HG03025 (cell line): Measurements from ENCODE around the gene PAK1IP1.
A peak's percentile ranks its signal among the peaks of the same experiment; 100 is the strongest.
"Not testable (repeated sequence)": the region's sequence is repeated elsewhere in the genome, so short reads cannot be mapped to it uniquely, and the experiment has no call there.

ENCODE experiments used
- ATAC-seq: cut with Tn5 transposase; IDR thresholded peaks from one replicate; pipeline ENCODE4 v1.9.1; 2021; ENCODE audit warnings: mild to moderate bottlenecking, moderate library complexity; ENCODE audit not compliant: unreplicated experiment, low FRiP score

Gene PAK1IP1

GRCh38 chr6:10694302-10695085 lies at the start of gene PAK1IP1, which contains the start of gene C6orf52:
PAK1IP1 (plus strand) TSS chr6:10694972; CDS start chr6:10694986, 14 bp downstream.
C6orf52 (minus strand) TSS chr6:10694616; CDS start chr6:10687550, 7,066 bp downstream.
- ATAC-seq: peak; percentile 97

GRCh38 chr6:10655508-10656055 lies 39.2 kb upstream of the PAK1IP1 start:
- no peak for ATAC-seq

- no peak for ATAC-seq
These were observed 35.7 kb upstream of the PAK1IP1 start for GRCh38 chr6:10658910-10659698.

DNA sequence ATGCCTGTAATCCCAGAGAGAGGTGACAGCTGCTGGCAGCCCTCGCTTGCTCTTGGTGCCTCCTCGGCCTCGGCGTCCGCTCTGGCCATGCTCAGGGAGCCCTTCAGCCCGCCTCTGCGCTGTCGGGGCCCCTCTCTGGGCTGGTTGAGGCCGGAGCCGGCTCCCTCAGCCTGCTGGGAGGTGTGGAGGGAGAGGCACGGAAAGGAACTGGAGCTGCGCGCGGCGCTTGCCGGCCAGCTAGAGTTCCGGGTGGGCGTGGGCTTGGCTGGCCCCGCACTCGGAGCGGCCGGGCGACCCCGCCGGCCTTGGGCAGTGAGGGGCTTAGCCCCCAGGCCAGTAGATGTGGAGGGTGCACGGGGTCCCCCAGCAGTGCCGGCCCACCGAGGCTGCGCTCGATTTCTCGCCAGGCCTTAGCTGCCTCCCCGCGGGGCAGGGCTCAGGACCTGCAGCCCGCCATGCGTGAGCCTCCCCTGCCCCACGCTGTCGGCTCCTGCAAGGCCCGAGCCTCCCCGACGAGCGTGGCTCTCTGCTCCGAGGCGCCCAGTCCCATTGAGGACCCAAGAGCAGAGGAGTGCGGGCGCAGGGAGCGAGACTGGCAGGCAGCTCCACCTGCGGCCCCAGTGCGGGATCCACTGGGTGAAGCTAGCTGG lies 34.9 kb upstream of the PAK1IP1 start:
- no peak for ATAC-seq

DNA sequence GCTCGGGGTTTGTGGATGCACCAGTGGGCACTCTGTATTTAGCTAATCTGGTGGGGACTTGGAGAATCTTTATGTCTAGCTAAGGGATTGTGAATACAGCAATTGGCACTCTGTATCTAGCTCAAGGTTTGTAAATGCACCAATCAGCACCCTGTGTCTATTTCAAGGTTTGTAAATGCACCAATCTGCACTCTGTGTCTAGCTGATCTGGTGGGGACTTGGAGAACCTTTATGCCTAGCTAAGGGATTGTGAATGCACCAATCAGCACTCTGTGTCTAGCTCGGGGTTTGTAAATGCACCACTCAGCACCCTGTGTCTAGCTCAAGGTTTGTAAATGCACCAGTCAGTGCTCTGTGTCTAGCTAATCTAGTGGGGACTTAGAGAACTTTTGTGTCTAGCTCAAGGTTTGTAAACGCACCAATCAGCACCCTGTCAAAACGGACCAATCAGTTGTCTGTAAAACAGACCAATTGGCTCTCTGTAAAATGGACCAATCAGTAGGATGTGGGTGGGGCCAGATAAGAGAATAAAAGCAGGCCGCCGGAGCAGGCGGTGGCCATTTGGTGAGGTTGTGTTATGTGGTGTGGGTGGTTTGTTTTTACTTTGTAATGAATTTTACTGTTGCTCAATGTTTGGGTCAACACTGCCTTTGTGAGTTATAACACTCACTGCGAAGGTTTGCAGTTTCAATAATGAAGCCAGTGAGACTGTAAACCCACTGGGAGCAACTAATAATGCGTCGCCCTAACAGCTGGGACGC lies 34.2 kb upstream of the PAK1IP1 start:
- ATAC-seq: not testable (repeated sequence)

DNA sequence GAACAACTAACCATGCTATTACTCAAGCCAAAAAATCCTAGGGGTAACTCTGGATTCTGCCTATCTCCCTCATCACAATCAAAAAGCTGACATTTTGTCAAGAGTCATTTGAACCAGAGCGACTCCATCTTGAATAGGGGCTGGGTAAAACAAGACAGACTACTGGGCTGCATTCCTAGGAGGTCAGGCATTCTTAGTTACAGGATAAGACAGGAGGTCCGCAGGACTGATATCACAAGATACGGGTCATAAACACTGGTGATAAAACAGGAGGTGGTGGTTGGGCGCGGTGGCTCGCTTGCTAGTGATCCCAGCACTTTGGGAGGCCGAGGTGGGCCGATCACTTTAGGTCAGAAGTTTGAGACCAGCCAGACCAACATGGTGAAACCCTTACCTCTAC lies 32.6 kb upstream of the PAK1IP1 start:
- ATAC-seq: no peak

DNA sequence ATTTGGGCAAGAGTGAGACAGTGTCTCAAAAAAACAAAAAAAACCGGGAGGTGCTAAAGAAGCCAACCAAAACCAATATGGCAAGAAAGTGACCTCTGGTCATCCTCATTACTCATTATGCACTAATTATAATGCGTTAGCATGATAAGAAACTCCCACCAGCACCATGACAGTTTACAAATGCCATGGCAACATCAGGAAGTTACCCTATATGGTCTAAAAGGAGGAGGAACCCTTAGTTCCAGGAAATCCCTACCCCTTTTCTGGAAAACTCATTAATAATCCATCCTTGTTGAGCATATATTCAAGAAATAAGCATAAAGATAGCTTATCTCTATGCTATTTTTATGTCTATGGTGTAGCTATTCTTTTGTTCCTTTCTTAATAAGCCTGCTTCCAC lies 32.0 kb upstream of the PAK1IP1 start:
- ATAC-seq: no peak

- not testable (repeated sequence) for ATAC-seq
These were observed 29.2 kb upstream of the PAK1IP1 start for GRCh38 chr6:10665595-10665994.

DNA sequence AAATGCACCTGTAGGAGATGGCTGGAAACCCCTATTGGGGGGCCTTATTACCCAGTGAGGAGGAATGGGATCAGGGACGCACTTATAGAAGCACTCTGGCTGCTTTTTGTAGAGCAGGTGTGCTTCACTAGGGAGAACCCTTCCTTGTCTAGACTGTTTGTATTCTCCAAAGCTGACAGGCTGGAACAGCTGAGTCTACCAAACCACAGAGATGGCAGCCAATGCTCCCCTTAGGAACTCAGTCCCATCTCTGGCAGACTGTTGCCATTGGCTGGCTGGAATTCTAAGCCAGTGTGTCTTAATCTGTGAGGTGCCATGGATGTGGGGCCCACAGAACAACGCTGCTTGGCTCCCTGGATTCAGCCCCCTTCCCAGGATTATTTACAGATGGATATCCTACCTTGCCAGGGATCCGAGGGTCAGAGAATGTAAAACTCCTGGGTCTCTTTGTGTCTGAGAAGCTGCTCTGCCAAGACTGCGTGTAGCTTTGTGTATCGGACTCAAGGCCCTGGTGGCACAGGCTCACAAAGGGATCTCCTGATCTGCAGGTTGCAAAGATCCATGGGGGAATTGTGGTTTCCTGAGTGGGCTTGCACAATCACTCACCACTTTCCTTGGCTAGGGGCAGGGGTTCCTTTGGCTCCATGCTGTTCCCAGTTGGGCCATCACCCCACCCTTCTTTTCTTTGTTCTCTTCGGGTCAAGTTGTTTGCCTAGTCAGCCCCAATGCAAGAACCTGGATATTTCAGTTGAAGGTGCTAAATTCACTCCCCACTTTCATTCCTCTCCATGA lies 26.4 kb upstream of the PAK1IP1 start:
- ATAC-seq: no peak

DNA sequence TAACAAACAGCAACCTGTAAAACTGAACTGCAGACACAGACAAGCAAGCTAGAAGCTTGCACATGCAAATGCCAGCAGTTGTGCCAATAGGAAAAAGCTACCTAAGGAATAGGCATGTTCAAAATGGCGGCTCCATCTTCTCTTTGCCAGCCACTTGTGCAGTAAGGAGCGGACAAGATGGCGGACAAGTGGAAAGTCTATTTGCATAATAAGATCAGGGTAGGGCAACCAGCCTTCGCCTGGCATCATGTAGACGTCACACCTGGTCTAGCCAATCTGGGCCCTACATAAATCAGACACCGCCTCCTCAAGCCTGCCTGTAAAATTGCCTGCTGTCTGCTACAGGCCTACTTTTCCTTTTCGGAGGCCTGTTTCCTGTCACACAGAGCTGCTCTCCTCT lies 18.4 kb upstream of the PAK1IP1 start:
- ATAC-seq: no peak

GRCh38 chr6:10678456-10678855 lies 16.3 kb upstream of the PAK1IP1 start:
- ATAC-seq: no peak

DNA sequence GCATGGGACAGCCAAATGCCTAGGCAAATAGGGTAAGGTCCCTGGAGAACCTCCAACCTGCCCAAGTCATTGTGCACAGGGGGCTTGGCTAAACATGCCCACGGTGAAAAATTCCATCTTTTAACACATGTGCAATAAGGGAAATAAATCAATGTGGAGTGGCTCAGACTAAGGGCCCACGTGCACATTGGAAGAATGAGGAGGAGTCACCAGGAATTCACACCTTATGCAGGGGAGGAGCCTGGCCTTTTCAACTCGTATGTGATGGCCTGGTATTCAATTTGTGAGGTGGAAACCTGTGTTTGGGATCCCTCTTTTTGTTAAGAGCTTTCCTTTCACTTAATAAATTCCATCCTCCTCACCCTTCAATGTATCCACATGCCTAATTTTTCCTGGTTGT lies 13.0 kb upstream of the PAK1IP1 start:
- ATAC-seq: no peak

DNA sequence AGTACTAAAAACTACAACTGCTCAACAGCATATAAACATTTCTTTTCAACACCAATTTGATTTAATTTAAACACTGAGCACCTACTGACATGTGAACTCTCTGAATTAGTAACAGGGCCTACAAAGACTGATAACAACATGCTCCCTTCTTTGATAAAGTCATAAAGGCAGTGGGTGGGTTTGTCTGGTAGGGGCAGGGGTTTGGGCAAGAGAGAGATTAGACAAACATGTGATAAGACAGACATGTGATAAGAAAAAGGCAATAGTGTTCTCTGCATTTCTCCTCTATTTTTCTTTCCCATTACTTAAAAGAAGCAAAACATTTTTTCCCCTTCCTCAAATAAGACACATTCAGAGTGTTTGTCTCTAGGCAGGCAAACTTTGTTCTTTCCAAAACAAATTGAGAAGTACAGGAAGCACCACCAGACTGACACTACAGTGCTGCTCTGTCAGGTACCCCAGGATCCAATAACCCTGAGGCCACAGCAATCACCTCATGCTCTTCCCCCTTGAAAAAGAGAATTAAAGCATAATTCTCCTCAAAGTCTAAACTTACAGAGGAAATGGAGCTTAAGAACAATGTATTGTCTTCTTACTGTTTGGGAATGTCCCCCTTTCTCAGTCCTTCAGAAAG lies 12.3 kb upstream of the PAK1IP1 start:
- no peak for ATAC-seq

DNA sequence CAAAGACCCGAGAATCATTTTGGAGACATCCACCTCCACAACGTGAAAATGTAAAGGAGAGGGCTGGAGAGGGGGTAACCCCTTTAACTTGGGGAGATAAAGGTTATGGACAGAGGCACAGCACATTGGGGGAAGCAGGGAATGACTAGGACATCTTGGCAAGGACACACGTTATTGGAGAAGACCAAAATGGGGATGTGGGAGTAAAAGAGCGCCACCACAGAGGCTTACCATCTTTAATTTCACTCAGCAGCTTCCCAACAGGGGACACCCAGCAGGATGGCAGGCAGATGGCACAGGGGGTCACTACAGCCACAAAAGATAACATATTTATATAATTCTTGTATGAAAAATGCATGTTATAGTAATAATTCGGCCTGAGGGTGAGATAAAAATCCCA lies 10.2 kb upstream of the PAK1IP1 start:
- no peak for ATAC-seq

GRCh38 chr6:10685092-10685915 lies 9.5 kb upstream of the PAK1IP1 start:
- ATAC-seq: no peak

GRCh38 chr6:10686901-10687300 lies 7.9 kb upstream of the PAK1IP1 start:
- ATAC-seq: no peak

DNA sequence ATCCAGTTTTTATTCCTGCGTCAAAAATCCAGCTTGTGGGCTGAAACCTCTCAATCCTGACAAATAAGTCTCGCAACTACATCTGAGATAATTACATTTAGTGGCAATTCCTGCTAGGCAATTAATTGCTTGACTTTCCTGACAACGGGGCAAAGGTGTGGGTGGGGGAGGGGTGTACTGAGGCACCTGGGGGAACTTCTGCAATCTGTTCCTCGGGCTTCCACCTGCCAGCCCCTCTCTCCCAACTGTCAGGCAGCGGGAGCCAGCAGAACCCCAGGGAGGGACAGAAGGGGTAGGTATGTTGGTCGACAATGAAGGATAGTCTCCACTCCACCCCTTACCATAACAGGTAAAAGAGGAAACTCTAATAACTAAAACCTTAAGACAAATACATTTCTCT lies 7.2 kb upstream of the PAK1IP1 start:
- no peak for ATAC-seq
